HG03095 (cell line): Measurements from ENCODE around the gene FUNDC2.

ENCODE experiments used
- ATAC-seq: cut with Tn5 transposase; IDR thresholded peaks from one replicate; pipeline ENCODE4 v1.9.1; 2021; ENCODE audit warnings: moderate library complexity; ENCODE audit not compliant: unreplicated experiment

The FUNDC2 gene

GRCh38 chrX:155069414-155069813 is 42.8 kb downstream of the FUNDC2 start:
- ATAC-seq: no peak

GRCh38 chrX:155070038-155070437 is 43.4 kb downstream of the FUNDC2 start:
- no peak for ATAC-seq

DNA sequence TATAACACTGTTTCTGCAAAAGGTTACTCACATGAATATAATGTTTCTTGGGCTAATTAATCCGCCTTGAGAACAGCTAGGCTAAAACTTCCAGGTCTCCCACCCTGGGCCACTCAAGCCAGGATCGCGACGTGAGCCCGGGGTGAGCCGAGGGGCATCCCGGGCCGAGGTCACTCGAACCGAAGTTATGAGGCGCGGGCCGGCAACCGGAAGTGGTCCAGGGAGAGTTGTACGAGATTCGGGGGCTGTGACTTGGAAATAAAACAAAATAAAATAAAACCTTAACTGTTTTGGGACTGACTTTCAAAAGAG is 44.0 kb downstream of the FUNDC2 start:
- ATAC-seq: peak; percentile 12

- peak; percentile 90 for ATAC-seq
Observed at GRCh38 chrX:155070975-155071693, 44.5 kb downstream of the FUNDC2 start, which contains the start of the genes BRCC3, CMC4 and MTCP1. BRCC3 (plus strand) TSS chrX:155071508; CDS start chrX:155071528, 20 bp downstream. CMC4 (minus strand) TSS chrX:155071136; CDS start chrX:155064023, 7,113 bp downstream. MTCP1 (minus strand) TSS chrX:155071136; CDS start chrX:155066010, 5,126 bp downstream.

DNA sequence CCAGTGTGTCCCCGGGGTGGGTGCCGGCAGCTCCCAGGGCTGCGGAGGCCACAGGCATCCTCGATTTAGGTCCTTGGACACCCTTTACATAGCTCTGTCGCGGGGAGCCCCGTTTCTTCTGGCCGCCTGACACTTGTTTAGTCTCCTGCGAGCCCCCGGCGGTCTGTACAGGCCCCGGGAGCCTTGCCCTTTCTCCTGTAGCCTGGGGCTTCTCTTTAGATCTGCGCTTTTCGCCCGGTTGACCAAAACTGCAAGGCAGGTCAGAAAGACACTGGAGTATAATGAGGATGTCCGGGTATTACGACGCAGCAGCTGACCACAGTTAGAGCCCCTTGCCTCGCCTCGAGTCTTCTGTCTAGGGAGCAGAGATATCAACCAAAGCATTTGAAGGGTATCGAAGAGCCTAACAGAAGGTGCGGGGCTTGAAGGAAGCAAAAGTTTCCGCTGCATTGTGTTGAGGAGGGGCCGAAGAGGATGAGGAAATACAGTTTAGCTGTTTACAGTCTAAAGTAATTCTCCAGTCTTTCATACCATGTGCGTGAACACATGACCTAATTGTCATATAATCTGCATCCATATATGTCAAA is 45.1 kb downstream of the FUNDC2 start:
- ATAC-seq: no peak

DNA sequence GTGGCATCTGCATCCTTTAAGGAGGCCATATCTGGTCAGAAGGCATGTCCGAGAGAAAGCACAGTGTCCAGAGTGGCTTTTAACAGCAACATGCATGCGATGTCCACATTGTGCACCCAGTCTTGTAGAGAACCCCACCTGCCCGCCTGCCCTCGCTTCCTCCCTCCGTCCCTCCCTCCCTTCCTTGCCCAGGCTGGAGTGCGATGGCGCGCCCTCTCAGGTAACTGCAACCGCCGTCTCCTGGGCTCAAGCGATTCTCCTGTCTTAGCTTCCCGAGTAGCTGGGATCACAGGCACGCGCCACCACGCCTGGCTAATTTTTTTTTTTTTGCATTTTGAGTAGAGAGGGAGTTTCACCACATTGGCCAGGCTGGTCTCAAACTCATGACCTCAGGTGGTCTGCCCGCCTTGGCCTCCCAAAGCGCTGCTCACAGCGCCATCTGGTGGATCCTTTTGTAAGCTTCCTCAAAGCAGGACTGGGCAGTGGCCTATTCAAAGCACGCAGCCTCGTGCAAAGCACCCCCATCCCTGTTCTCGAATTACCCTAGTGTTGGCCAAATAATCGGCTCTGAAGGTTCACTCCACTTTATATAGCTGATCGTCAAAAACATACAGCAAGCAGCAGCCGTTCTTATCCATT is 59.7 kb downstream of the FUNDC2 start:
- ATAC-seq: no peak

- ATAC-seq: no peak
Observed at GRCh38 chrX:155086961-155087735, 60.5 kb downstream of the FUNDC2 start.

- no peak for ATAC-seq
Observed at GRCh38 chrX:155094468-155095061, 67.9 kb downstream of the FUNDC2 start.

DNA sequence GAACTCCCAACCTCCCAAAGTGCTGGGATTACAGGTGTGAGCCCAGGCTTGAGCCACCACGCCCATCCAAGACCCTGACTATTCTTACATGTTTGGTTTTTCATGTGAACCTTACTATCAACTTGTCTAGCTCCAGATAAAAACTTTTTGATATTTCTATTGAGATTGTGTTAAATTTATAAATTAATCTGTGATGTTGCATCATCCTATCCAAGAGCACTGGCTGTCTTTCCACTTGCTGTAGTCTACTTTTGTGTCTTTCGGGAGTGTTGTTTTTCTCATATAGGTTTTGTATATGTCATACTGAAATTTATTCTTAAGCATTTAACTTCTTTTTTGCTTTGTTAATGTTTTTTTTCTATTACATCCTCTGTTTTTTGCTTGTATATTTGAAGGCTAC is 79.3 kb downstream of the FUNDC2 start:
- no peak for ATAC-seq

DNA sequence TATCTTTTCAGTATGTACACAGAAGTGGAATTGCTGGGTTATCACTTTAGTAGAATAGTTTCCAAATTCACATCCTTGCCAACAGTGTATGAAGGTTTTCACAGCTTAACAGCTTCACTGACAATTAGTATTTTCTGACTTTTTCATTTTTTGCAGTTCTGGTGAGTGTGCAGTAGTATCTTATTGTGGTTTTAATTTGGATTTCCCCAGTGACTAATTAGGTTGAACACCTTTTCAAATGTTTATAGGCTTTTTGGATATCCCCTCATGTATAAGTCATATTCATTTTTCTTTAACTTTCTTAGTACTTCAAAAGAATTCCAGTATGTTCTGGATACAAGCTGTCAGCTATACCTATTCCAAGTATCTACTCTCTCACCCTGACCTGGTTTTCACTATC is 81.8 kb downstream of the FUNDC2 start:
- ATAC-seq: no peak
